Sigmoid colon (tissue), 4 donors: ENCODE measurements around the gene CATSPERD.

ENCODE experiments used
- EP300 ChIP-seq, 4 donors: sonication (generic); formaldehyde crosslinking; IDR thresholded peaks; one replicate each; pipeline ENCODE4 v1.6.1; 2017; ENCODE audit warnings: antibody characterized with exemption in 4 of 4
- POLR2A ChIP-seq, 2 donors: fragments of 450-650 bp; IDR thresholded peaks; one replicate each; pipeline ENCODE4 v1.6.1; 2016; ENCODE audit warnings: antibody characterized with exemption in 2 of 2, mild to moderate bottlenecking in 2 of 2, moderate library complexity in 2 of 2
- TF ChIP-seq, protein P1 (sequence below), 4 experiments: fragments of 450-650 bp in 3 of 4; fragments of 200-600 bp in 1 of 4; IDR thresholded peaks; one replicate each; pipeline ENCODE4 v1.5.1; 2016 to 2019; ENCODE audit warnings: antibody characterized with exemption in 4 of 4, mild to moderate bottlenecking in 3 of 4, moderate library complexity in 2 of 4

- TF ChIP-seq, protein P1, sequence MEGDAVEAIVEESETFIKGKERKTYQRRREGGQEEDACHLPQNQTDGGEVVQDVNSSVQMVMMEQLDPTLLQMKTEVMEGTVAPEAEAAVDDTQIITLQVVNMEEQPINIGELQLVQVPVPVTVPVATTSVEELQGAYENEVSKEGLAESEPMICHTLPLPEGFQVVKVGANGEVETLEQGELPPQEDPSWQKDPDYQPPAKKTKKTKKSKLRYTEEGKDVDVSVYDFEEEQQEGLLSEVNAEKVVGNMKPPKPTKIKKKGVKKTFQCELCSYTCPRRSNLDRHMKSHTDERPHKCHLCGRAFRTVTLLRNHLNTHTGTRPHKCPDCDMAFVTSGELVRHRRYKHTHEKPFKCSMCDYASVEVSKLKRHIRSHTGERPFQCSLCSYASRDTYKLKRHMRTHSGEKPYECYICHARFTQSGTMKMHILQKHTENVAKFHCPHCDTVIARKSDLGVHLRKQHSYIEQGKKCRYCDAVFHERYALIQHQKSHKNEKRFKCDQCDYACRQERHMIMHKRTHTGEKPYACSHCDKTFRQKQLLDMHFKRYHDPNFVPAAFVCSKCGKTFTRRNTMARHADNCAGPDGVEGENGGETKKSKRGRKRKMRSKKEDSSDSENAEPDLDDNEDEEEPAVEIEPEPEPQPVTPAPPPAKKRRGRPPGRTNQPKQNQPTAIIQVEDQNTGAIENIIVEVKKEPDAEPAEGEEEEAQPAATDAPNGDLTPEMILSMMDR (IDR thresholded peaks at IDR 0.05), result no peak
- TF ChIP-seq EP300 (IDR thresholded peaks at IDR 0.05), result no peak
- TF ChIP-seq POLR2A (IDR thresholded peaks at IDR 0.05), result no peak
Observed at GRCh38 chr19:5814852-5815246, 94.4 kb downstream of the CATSPERD start.
